Renal pelvis (tissue), 4 donors: ENCODE results near the gene TACO1. TPM values are rescaled to one million over a fixed set of nuclear protein-coding genes. Genes with fewer than 3 reads are reported as not detected.

Experiments
- DNase-seq: peaks from one replicate; pipeline ENCODE4 v3.0.0-alpha.2; 2013
- polyA plus RNA-seq, 3 donors: library from polyadenylated mRNA; unstranded; fragments of 120-200 nt; gene quantifications; one replicate each; pipeline ENCODE4 v1.2.1, GENCODE V29; 2013; ENCODE audit not compliant: insufficient read length in 3 of 3

TACO1 gene
- polyA plus RNA-seq, 3 donors, result 23.1 to 31.3 (median 28.8) TPM

DNA sequence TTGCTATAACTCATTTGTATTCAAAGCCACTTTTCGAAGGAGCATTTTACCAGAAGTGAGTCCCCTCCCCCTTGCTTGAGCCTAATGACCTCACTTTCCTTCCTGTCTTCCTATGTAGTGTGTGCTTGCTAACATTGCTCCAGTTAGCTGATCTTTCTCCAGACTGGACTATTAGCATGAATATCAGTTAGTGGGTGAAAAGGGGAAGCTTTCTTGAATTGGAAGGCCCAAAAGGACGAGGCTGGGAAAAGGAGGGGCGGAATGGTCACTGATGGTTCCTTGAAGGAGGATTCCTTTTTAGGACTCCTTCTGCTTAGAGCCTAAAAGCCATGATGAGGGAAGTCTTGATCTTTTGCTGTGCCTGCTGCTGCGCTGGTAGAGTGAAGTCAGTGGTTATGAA, 33.5 kb downstream of the TACO1 start:
- DNase-seq, result no peak

DNA sequence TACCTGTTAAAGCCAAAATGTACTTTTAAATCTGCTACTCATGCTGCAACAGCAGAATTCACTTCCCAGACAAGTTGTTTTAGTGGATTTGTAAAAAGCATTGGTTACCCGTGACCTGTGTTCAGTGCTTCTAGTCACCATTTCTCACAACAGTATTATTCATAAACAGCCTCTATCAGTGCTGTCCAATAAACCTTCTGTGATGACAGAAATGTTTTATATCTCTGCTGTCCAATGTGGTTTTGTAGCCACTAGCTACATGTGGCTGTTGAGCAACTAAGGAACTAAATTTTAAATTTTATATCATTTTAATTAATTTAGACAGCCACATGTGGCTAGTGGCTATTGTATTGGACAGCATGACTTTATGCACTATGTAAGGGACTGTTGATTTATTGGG, 34.1 kb downstream of the TACO1 start:
- DNase-seq, result no peak

DNA sequence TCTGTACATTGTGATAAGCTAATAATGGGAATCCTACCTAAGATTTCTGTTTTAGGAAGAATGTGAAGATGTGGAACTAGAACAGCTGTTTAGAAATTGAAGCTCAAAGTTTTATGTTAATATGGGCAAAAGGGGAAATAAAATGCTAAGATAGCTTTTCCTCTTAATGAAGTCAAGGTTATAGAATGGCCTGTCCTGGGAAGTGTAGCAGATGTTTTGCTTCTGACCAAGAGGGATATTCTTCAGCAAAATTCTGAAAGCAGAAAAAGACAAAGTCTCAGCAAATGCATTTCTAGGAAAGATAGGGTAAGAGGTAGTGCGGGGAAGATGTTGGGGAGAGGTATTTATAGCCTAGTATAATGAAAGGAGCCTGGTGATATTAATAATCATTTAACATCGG, 34.6 kb downstream of the TACO1 start:
- DNase-seq, result no peak

DNA sequence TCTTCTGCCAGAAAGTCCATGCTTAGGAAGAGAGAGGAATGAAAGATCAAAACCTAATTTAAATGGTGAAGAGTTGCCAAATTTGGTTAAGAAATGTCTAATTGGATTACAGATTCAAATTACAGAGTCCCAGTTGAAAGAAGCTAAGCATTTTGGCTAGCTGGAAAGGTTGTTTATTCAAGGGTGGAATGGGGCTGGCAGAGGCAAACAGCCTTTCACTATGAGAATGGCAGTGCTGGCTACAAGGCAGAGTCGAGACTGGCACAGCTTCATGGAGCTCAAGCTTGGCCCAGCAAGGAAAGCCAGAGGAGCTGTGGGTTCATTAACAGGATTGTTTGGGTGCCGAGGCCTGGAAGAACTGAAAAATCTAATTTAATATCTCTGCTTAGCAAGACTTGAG, 35.1 kb downstream of the TACO1 start:
- DNase-seq, result no peak

DNA sequence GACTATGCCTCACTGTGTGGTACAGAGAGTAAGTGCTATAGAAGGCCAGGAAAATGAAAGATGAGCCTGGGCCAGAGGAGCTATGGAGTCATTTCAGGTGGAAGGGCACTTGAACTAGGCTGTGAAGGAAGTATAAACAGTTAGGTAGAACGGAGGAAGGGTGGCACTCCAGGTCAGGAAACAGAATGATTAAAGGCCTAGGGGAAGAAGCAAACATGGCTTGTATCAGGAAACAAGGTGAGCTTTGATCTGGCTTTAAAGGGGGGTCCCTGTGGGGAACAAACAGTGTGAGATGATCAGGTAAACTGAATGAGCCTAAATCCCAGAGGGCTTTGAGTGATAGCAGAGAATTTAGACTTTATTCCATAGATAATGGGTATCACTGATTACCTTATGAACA, 38.4 kb downstream of the TACO1 start:
- no peak for DNase-seq

DNA sequence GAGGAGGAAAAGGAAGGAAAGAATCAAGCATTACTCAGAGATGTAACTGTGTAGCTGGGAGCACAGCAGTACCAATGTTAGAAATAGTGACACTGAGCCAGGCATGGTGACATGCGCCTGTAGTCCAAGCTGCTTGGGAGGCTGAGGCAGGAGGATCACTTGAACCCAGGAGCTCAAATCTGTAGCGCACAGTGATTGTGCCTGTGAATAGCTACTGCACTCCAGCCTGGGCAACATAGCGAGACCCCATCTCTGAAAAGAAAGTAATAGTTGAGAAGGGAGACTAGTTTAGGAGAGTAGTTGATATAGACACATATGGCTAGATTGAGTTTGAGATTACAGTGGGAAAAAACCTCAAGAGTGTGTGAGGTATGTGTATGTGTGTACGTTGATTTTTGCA, 39.3 kb downstream of the TACO1 start:
- DNase-seq, result no peak

DNA sequence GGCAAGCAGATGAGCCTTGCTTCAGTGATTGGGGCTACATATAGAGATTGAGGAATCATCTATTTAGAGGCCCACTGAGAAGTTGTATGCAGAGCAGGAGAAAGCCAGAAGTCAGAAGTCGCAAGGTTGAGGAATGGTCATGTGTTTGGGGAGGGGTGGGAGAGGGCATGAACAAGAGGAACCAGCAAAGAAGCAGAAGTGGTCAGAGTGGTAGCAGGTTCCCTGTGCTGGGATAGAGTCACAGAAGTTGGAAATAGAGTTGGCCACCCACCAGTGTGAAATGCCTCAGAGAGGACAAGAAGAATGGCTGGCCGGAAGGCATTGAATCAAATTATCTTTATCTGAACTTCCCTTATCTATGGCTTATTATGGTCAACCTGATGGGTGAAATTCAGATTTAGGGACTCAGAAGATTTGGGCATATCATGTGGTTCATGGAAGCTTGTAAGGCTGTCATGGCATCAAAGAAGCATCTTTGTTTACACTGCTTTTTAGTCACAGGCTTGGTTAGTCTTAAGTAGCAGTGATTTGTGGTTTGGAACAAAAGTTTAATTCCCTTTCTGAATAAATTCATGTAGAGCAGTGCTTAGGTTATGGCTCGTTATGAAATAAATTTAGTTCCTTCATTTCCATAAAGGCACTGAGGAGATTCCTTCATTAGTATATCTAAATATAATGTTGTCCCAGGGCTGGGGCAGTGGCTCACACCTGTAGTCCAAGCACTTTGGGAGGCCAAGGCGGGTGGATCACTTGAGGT, 41.2 kb downstream of the TACO1 start:
- DNase-seq, result no peak

DNA sequence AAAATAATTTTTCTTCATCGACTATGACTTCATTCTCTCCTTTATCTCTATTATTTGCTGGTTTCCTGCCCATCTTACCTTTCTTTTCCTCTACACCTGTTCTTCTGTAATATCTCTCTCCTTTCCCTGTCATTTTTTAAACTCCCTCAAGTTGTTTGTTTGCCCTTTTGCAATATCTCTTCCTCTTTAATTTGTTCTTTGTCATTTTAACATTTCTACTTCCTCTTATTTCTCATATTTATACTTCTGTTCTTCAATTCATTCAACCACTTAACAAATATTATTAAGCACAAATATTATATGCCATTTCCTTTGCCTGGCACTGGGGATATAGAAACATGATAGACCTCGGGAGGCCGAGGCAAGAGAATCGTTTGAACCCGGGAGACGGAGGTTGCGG, 44.2 kb downstream of the TACO1 start:
- DNase-seq, result no peak

DNA sequence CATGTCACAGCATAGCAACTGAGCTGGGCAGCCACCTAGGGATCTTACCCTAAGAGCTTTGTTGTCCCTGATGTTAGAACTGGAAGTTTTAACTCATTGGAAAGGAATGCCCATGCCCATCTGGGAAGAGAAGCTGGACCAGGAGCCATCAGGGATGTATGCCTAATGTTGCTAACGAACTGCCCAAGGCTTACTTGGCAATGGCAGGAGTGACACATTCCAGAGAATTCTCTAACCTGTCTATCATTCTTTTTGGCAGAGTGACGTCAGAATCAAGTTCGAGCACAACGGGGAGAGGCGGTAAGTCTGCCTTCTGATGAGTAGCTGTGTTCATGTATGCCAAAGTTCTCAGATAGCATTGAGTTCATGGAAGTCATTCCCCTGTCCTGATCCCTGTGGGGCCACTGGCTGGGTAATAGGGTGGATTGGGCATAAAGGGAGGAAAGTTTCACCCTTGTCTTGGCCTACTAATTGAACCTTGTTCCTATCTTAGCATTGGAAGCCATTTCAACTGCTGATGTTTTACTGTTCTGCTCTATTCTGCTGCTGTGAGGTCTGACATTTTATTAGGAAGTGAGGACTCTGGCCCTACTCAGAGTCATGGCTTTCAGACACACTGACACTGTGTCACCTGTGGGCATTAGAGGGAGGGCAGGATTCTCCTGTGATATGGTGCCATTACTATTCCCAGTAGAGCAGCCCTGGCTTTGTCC, 45.2 kb downstream of the TACO1 start:
- DNase-seq, result no peak

DNA sequence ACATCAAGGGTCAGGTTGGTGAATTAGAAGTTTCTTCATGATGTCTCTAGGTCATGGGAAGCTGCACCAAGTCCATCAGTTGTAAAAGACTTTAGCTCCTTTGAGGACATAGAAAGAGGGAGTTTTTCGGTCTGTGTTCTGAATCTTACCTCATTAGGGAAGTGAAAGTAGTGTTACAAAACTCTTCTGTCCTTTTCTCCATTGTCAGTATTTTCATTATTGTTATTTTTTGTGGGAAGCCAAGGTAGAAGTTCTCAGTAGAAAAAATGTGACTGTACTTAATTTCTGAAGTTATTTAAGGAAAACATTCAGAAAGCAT, 45.8 kb downstream of the TACO1 start:
- no peak for DNase-seq

DNA sequence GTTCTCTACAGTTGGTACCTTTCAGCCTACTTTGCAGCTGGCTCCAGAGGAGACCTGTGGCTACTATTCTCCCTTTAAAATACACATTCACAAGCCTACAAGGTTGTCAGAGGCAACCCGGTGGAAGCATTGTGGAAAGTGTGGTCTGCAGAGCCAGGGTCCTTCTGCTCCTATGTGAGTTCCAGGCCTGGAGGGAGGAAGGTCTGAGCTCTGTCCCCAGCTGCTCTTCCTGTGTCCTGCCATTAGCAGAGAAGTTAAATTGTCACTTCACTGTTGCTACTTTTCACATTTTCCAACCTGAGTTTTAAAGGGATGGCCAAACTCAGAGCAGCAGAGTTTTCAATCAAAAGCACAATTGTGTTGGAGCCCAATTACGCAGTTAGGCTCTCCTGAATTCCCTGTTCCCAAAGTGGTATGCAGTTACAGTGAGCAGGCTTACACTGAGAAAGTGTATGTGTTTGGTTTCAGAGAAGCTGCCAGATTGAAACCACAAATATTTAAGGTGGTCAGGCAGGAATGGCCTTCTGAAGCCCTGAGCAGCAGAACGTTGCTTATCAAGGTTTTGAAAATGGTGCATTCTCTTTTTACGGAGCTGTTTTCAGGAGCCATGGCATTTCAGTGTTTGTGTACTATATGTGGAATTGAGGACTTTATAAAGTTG, 46.5 kb downstream of the TACO1 start:
- DNase-seq, result no peak

DNA sequence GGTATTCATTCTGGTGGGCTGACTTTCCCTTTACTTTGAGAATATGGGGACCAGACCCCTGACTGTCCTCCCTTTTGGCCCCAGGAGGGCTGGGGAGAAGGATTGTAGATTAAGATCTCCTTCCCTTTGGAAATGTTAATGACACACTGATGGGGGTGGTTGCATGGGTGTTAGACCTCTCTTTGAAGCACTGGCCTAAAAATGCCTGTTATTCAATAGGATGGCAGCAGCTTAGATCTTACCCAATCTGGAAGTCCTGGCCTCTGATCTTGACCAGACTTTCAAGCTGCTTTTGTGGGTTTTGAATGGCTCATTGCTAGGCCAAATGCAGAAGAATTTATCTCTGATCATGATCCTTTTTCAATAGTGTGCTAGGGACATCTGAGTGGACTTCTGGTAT, 47.2 kb downstream of the TACO1 start:
- no peak for DNase-seq

DNA sequence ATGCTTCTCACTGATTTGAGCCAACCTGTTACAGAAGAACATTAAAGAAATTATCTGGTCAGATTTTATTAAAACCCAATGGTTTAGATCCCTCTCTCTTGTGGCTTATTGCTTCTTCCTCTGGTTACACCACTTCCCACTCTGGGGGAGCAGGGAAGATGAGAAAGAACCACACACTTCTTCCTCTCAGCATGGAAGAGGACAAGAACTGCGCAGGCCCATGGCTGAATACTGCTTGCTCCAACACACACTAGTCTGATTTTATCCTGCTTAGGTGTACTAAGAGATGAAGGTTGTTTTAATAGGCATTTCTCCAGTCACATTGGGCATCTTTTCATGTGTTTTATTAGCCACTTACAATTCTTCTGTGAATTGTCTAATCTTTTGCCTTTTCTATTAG, 49.1 kb downstream of the TACO1 start:
- DNase-seq, result no peak

DNA sequence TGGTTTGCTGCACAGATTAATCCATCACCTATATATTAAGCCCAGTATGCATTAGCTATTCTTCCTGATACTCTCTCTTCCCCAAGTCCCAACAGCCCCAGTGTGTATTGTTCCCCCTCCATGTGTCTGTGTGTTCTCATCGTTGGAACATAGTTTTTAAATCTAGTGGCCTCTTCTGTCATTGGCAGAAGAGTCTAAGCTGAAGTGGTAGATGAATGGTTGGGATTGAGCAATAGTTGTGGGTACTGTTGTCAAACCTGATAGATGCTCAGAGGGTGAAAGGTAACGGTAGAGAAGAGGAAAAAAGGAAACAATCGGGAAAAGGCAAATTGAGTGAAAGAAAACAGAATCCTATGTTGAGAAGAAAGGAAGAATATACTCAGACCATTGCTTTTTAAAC, 51.4 kb downstream of the TACO1 start:
- DNase-seq, result no peak

DNA sequence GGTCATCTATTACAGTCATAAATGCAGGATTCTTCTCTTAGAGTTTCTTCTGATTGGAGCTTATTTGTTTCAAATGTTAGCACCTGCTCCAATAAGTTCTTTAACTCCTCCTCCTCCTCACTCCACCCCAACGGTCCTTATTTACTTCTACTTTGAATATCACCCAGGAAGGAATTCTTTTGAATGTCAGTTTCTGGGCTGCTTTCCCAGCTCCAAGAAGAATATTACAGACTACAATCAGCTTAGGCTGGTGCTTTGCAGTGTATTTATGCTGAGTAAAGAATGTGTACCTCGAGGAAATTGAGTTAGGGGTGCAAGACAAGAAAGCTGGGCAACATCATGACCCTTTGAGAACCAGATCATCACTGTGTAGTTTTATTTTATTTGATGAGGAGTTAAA, 52.4 kb downstream of the TACO1 start:
- DNase-seq, result no peak

DNA sequence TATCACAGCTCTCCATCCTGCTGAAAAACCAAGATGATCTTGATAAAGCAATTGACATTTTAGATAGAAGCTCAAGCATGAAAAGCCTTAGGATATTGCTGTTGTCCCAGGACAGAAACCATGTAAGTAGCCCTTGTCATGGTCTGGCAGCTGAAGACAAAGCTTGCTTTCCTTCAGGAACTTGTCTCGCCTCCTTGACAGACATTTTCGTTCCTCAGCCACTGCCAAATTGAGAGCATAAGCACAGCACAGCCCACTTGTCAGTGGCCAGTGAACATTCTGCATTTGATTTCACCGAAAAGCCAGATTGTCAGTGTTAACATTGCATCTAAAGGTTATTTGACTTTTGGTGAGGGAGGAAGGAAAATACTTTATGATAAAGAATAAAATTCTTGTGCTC, 57.1 kb downstream of the TACO1 start:
- DNase-seq, result no peak

Other genes with a start within 250 kb of the TACO1 start
- gene CYB561, start 154.6 kb upstream of the TACO1 start, polyA plus RNA-seq, result 10 to 100 TPM; 27.5 to 40.0 (median 33.3) TPM
- 10 to 100 TPM; 11.7 to 23.6 (median 20.1) TPM for gene ACE, start 123.8 kb upstream of the TACO1 start, polyA plus RNA-seq
- gene KCNH6, start 77.5 kb upstream of the TACO1 start, polyA plus RNA-seq, result 1 to 10 TPM; 2.5 to 3.7 (median 2.5) TPM
- gene DCAF7, start 50.4 kb upstream of the TACO1 start, polyA plus RNA-seq, result 100 to 1,000 TPM; 106 to 121 (median 112) TPM
- gene MAP3K3, start 21.5 kb downstream of the TACO1 start, polyA plus RNA-seq, result 10 to 100 TPM; 27.1 to 34.6 (median 32.4) TPM
- gene LIMD2, start 99.2 kb downstream of the TACO1 start, polyA plus RNA-seq, result 10 to 100 TPM; 28.8 to 38.4 (median 34.9) TPM
- 10 to 100 TPM; 43.1 to 74.3 (median 66.8) TPM for gene STRADA, start 140.9 kb downstream of the TACO1 start, polyA plus RNA-seq
- 100 to 1,000 TPM in 2 of 3 donors, 10 to 100 TPM in 1; 87.7 to 116 (median 109) TPM for gene CCDC47, start 172.7 kb downstream of the TACO1 start, polyA plus RNA-seq
- gene DDX42, start 173.3 kb downstream of the TACO1 start, polyA plus RNA-seq, result 100 to 1,000 TPM; 158 to 225 (median 211) TPM
- 100 to 1,000 TPM; 170 to 203 (median 178) TPM for gene PSMC5, start 226.5 kb downstream of the TACO1 start, polyA plus RNA-seq
- 10 to 100 TPM; 66.9 to 75.2 (median 73.2) TPM for gene FTSJ3, start 226.8 kb downstream of the TACO1 start, polyA plus RNA-seq
- 10 to 100 TPM; 58.1 to 60.5 (median 58.5) TPM for gene SMARCD2, start 241.8 kb downstream of the TACO1 start, polyA plus RNA-seq